ENCODE data around the gene SLC9A4. TPM values are rescaled to one million over a fixed set of nuclear protein-coding genes. Genes with fewer than 3 reads are reported as not detected.

Gene SLC9A4
- total and polyA plus RNA-seq, 9 of the 15 experiments (the other 6 are each of a cell fraction or from before 2014, with no cell fraction given): 0.04 to 0.15 (median 0.04) TPM; not detected in 5

DNA sequence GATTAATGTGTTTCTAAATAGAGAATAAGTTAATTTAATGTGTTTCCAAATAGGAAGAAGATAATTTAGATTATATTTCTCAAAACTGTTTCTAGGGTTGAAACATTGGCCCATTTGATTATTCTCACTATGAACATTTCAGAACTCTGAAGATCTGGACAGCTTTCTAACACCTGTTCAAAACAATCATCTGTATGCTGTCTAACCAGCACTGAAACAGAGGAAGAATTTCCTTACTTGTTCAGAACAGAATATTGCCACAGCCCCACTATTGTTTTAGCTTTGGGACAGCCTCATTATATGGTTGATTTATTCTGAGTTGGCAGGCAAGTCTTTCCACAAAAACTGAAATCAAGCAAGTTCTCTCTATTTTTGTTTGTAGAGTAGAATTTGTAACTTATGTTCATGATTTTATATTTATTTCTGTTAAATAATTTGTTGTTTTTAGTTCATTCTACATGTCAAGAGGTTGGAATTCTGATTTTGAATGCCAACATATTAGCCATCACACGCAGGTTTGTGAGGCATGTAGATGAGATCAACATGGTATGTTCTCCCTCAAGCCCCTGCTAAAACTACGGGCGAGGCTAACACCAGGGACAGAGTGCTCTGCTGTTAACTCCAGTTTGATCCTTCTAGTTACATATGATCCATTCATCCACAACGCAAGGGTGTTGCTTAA, 38.9 kb upstream of the SLC9A4 start (continued):
- no peak for TF ChIP-seq RBM15 (IDR thresholded peaks at IDR 0.05; ENCODE audit: insufficient read depth, low read length)
- TF ChIP-seq MYNN (IDR thresholded peaks at IDR 0.05): no peak
- no peak for TF ChIP-seq MYNN (CRISPR knock-in tag; IDR thresholded peaks at IDR 0.05)
- TF ChIP-seq TARDBP (IDR thresholded peaks at IDR 0.05): no peak
- TF ChIP-seq HDAC3 (IDR thresholded peaks at IDR 0.05; ENCODE audit: borderline replicate concordance, partially characterized antibody): no peak
- TF ChIP-seq ZNF561 (CRISPR knock-in tag; conservative IDR thresholded peaks at IDR 0.05): no peak
- TF ChIP-seq EZH2 (IDR thresholded peaks at IDR 0.05; ENCODE audit: borderline replicate concordance, low read depth, low read length): no peak
- no peak for TF ChIP-seq FOXO4 (CRISPR knock-in tag; IDR thresholded peaks at IDR 0.05)
- no peak for TF ChIP-seq ZNF592 (IDR thresholded peaks at IDR 0.05)
- no peak for TF ChIP-seq SNRNP70 (optimal IDR thresholded peaks at IDR 0.05; ENCODE audit: low read depth, low read length)
- TF ChIP-seq, protein P1, sequence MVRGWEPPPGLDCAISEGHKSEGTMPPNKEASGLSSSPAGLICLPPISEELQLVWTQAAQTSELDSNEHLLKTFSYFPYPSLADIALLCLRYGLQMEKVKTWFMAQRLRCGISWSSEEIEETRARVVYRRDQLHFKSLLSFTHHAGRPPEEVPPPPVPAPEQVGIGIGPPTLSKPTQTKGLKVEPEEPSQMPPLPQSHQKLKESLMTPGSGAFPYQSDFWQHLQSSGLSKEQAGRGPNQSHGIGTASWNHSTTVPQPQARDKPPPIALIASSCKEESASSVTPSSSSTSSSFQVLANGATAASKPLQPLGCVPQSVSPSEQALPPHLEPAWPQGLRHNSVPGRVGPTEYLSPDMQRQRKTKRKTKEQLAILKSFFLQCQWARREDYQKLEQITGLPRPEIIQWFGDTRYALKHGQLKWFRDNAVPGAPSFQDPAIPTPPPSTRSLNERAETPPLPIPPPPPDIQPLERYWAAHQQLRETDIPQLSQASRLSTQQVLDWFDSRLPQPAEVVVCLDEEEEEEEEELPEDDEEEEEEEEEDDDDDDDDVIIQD (CRISPR knock-in tag; IDR thresholded peaks at IDR 0.05): no peak
- TF ChIP-seq NR2C1 (IDR thresholded peaks at IDR 0.05): no peak
- TF ChIP-seq NR2C1 (tag; IDR thresholded peaks at IDR 0.05): no peak
- no peak for TF ChIP-seq PHF21A (IDR thresholded peaks at IDR 0.05; ENCODE audit: borderline replicate concordance, low read depth)
- no peak for TF ChIP-seq ZC3H4 (CRISPR knock-in tag; IDR thresholded peaks at IDR 0.05; ENCODE audit: borderline replicate concordance)
- no peak for TF ChIP-seq XRCC3 (IDR thresholded peaks at IDR 0.05)

All from K562 (cell line).